ENCODE measurements around the gene FKBP5.

The FKBP5 gene

DNA sequence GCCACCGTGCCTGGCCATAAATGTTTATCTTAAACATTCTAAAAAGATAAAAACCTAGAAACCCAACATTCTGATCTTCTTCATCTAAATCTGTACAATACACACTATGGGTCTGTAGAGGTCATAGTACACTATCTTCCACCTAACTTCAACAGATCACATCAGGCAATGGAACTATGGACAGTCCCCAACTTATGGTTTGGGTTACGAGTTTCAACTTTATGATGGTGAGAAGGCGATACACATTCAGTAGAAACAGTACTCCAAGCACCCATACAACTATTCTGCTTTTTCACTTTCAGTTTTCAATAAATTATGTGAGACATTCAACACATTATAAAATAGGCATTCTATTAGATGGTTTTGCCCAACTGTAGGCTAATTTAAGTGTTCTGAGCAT is 23.1 kb downstream of the FKBP5 start:
- no peak for DNase-seq

DNA sequence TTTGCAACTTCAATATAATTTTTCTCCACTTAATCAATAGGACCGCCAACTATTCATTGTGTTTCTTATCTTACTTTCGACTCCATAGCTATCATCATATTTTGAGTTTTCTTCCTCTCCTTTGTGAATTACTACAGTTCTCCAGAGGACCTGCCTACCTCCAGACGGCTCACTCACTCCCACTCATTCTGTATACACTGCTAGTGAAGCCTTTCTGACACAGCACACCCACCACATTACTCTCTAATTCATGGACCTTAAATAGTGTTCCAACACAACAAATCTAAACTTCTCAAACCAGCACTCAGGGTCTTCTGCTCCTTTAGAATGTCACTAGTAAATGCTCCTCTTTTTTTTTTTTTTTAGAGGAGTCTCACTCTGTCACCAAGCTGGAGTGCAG is 23.8 kb downstream of the FKBP5 start:
- no peak for DNase-seq

- DNase-seq: no peak
These were observed 25.1 kb downstream of the FKBP5 start for GRCh38 chr6:35663447-35664235.

- DNase-seq: peak in 2 of 56 donors; percentile 2 to 27
These were observed 25.7 kb downstream of the FKBP5 start for GRCh38 chr6:35662999-35663398.

- DNase-seq: no peak
These were observed 33.8 kb downstream of the FKBP5 start for GRCh38 chr6:35654883-35655282.

DNA sequence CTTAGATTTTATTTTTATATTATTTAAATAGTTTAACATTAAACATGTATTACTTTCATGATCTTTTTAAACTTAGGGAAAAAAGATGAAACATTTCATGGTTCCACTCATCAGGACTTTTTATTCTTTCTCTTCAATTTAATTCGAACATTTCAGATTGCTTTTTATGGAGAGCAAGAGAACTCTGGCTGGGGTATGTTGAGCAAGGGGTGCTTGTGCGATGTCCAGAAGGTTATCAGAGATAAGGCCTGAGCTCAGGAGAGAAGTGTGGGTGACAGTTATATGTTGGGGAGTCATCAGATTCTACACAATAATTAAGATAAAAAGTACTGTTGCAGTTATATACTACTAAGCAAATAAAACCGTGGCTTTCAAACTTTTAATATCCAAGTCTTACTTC is 37.5 kb downstream of the FKBP5 start:
- no peak for DNase-seq

GRCh38 chr6:35650015-35650414 is 38.7 kb downstream of the FKBP5 start:
- peak in 2 of 56 donors; percentile 2 to 11 for DNase-seq

- no peak for DNase-seq
These were observed 40.5 kb downstream of the FKBP5 start for GRCh38 chr6:35648203-35648602.

GRCh38 chr6:35647400-35647799 is 41.3 kb downstream of the FKBP5 start:
- DNase-seq: no peak

GRCh38 chr6:35643162-35643535 is 45.6 kb downstream of the FKBP5 start:
- no peak for DNase-seq

DNA sequence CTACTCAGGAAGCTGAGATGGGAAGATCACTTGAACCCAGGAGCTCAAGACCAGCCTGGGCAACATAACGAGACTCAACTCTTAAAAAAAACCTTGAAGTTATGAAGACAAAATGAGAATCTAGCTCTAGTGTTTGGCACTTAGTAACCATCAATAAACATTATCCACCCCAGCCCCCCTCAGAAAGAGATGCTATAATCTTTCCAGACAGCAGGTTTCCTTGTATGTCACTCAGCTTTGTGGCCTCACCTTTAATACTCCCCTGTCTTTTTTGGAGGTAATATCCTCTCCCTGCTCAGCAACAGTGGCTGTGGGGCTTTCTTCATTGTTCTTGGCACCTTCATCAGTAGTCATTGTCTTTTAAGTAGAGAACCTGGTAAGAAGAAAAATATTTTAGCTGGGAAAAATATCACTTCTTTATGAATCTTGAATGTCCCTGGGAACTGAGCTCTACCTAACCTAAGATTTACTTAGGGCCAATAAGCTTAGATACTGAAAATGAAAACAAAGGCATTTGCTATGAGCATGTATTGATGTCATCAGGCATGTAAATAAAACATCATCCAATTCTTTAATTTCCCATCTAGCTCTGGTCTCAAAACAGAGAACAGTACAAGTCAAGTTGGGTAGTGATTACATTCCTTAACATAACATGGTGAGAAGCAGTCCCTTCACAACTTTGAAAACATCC is 46.1 kb downstream of the FKBP5 start:
- DNase-seq: no peak

- DNase-seq: no peak
These were observed 48.6 kb downstream of the FKBP5 start for GRCh38 chr6:35640017-35640664.

DNA sequence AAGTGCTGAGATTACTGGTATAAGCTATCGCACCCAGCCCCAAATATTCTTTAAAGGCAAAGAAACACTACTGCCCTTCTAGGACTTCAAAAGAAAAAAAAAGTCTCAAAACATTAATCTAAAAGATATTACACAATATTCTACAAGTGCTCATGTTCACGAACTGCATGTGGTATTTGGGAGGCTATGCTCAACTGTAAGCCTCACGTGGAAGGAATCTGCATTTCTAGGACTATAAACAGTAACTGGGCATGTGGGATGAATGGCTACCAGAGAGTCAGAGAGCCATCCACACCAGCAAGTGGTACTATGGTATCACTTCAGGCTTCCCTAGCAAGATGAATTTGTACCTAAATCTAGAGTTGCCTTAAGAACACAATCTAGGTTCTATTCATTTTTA is 50.0 kb downstream of the FKBP5 start:
- DNase-seq: no peak

GRCh38 chr6:35637911-35638310 is 50.8 kb downstream of the FKBP5 start:
- DNase-seq: no peak

- DNase-seq: no peak
These were observed 52.8 kb downstream of the FKBP5 start for GRCh38 chr6:35635601-35636597.

DNA sequence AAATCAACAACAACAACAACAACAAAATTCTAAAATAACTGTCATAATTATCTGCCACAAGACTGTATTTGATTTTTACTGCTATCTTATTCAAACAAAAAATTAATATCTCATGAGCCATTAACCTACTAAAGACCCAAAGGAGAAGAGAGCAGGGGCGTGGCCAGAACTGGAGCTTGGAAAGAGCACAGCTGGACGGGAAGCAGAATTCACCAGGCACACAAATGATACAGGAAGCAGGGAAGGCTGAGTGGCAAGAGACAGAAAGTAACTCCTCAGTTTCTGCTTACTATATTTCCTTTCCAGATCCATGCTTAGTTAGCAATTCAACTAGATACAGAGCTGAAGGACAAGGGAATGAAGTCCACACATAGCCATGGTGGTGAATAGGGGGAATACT is 54.4 kb downstream of the FKBP5 start:
- DNase-seq: no peak

DNA sequence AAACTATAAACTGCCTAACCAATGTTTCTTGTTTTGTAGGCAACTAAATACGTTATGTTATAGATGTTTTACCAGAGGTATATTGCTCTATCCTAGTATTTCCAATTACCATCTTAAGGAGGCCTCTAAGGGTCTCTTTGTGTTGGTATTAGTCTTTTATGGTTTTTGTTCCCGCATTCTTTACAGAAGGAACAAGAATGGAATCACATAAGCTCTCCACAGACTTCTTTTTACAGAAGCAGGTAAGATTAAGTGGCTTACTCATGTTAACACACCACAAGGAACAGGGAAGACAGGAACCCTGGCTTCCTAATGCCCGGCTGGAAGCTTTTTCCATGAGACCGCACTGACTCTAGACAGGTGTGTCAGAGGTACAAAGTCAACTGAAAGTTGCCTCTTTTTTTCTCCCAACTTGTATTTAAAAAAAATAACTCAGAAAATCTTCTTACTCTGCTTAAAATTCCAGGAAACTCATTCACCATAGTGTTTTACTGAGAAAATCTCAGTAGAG is 55.1 kb downstream of the FKBP5 start:
- DNase-seq: no peak

GRCh38 chr6:35629876-35630378 is 58.8 kb downstream of the FKBP5 start:
- no peak for DNase-seq

DNA sequence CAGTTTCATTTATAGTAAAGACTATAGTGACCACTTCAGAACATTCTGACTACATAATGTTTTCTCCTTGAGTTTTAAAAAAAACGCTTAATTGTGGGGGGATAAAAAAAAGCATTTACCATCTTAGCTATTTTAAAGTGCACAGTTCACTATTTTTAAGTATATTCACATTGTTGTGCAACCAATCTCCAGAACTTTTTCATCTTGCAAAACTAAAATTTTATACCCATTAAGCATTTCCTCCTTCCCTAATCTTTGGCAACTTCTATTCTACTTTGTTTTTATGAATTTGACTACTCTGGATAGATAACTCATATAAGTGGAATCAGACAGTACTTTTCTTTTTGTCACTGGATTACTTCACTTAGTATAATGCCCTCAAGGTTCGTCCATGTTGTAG is 62.3 kb downstream of the FKBP5 start:
- no peak for DNase-seq

- DNase-seq: no peak
These were observed 64.2 kb downstream of the FKBP5 start for GRCh38 chr6:35624341-35625070.
